OCI-LY7 (cell line): Measurements from ENCODE around the gene RPL18. TPM values are rescaled to one million over a fixed set of nuclear protein-coding genes. Genes with fewer than 3 reads are reported as not detected.

Source experiments
- BruUV-seq: library from RNA; stranded (reverse); fragments of 400-500 nt; replicated peaks from 2 replicates; lab custom pipeline; 2021; lab: Mats Ljungman, UMichigan
- CTCF ChIA-PET: fragments of 300-600 bp; sonication (Branson Sonifier 250); formaldehyde crosslinking; loops from one replicate; lab custom pipeline; 2022; ENCODE audit warnings: antibody characterized with exemption; ENCODE audit not compliant: unreplicated experiment; lab: Charles Lee
- POLR2A ChIA-PET: fragments of 300-600 bp; sonication (Branson Sonifier 250); formaldehyde crosslinking; loops from one replicate; lab custom pipeline; 2022; ENCODE audit warnings: antibody characterized with exemption; lab: Charles Lee
- DNase-seq: peaks from one replicate; pipeline ENCODE4 v3.0.0-alpha.2; 2015; ENCODE audit warnings: low spot score
- H2AFZ ChIP-seq: fragments of 200-600 bp; sonication (generic), shearing (Covaris generic); 2 replicates; pipeline ENCODE4 v1.6.1; 2014; ENCODE audit warnings: mild to moderate bottlenecking, antibody characterized with exemption, low read length, moderate library complexity
- H3K27ac ChIP-seq: fragments of 200-600 bp; sonication (generic); 2 replicates; pipeline ENCODE4 v1.5.1; 2014; ENCODE audit warnings: mixed run types, low read depth, mild to moderate bottlenecking, moderate library complexity, low read length, inconsistent platforms; ENCODE audit not compliant: poor library complexity, severe bottlenecking
- H3K36me3 ChIP-seq: fragments of 200-600 bp; sonication (generic); 2 replicates; pipeline ENCODE4 v1.6.1; 2014; ENCODE audit warnings: mild to moderate bottlenecking, antibody characterized with exemption, low read length, moderate library complexity, mixed read lengths; ENCODE audit not compliant: insufficient read depth
- H3K4me1 ChIP-seq: fragments of 200-600 bp; sonication (generic); 2 replicates; pipeline ENCODE4 v1.5.1; 2014; ENCODE audit warnings: mild to moderate bottlenecking, low read length; ENCODE audit not compliant: insufficient read depth, poor library complexity, severe bottlenecking
- H3K4me2 ChIP-seq: fragments of 200-600 bp; sonication (generic); 2 replicates; pipeline ENCODE4 v1.6.1; 2014; ENCODE audit warnings: mild to moderate bottlenecking, low read length
- H3K4me3 ChIP-seq: fragments of 200-600 bp; sonication (generic); 2 replicates; pipeline ENCODE4 v1.5.1; 2014; ENCODE audit warnings: mild to moderate bottlenecking, low read depth, low read length; ENCODE audit not compliant: poor library complexity, severe bottlenecking
- H3K79me2 ChIP-seq: fragments of 200-600 bp; sonication (generic); 2 replicates; pipeline ENCODE4 v1.6.1; 2016; ENCODE audit warnings: low read depth, mild to moderate bottlenecking, low read length, moderate library complexity, mixed read lengths; ENCODE audit not compliant: insufficient read depth
- H3K9me2 ChIP-seq: fragments of 200-600 bp; sonication (generic); 2 replicates; pipeline ENCODE4 v1.6.1; 2016; ENCODE audit warnings: mild to moderate bottlenecking, low read length, mixed read lengths; ENCODE audit not compliant: insufficient read depth
- H3K9me3 ChIP-seq: fragments of 200-600 bp; sonication (generic); 2 replicates; pipeline ENCODE4 v1.6.1; 2014; ENCODE audit warnings: mild to moderate bottlenecking, mixed run types, low read length, mixed read lengths
- H4K20me1 ChIP-seq: fragments of 200-600 bp; sonication (generic); 2 replicates; pipeline ENCODE4 v1.6.1; 2014; ENCODE audit warnings: mild to moderate bottlenecking, antibody characterized with exemption, low read length, moderate library complexity, mixed read lengths; ENCODE audit not compliant: insufficient read depth
- EZH2phosphoT487 ChIP-seq: fragments of 200-600 bp; sonication (generic); IDR thresholded peaks from 2 replicates; pipeline ENCODE4 v1.6.1; 2018; ENCODE audit warnings: low read depth, borderline replicate concordance, mild to moderate bottlenecking, mixed run types, antibody characterized with exemption, low read length, moderate library complexity, mixed read lengths
- intact Hi-C: fragments of 100-400 bp; cut with micrococcal nuclease; formaldehyde crosslinking; loops from one replicate; pipeline ENCODE4 v1.10.0; 2022; ENCODE audit not compliant: unreplicated experiment
- total RNA-seq, 2 experiments: library from RNA; depleted of rRNA in 1 of 2; stranded (reverse); fragments of >200 nt in 1 of 2; shearing (Covaris generic) in 1 of 2; gene quantifications; 2 replicates each; pipeline ENCODE4 v1.2.3, GENCODE V29; 2014 to 2022
- TF ChIP-seq, protein P1 (sequence below): fragments of 200-600 bp; sonication (generic); conservative IDR thresholded peaks from 2 replicates; pipeline ENCODE4 v1.5.1; 2014; ENCODE audit warnings: mild to moderate bottlenecking, antibody characterized with exemption, low read length, moderate library complexity, mixed read lengths

RPL18 gene
- total RNA-seq, 2 experiments from 2014 or later, result 1,333 to 5,064 TPM

DNA sequence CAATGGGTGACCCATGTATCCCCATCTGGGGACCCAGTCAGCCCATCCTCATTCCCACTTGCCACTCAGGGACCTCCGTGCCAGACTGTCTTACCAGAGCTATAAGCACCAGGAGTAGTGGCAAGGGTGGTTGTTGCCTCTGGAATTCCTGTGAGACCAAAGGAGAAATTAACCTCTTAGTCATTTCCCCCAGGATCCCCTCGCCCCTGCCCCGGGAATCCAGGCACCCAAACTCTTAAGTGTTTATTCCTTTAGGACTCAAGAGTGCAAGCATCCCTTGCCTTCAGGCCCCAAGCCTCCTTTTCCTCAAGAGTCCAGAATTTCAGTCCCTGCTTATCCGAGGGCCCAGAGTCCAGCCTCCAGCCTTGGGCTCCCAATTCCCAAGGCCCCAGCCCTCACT is 44.7 kb upstream of the RPL18 start:
- Histone ChIP-seq H2AFZ (no peak overlapping the region), H3K79me2 (no peaks in the 10 kb centered on the region), H3K36me3 (no peaks in the 10 kb centered on the region), H3K4me2 (no peak overlapping the region), H4K20me1 (no peaks in the 10 kb centered on the region), H3K9me2 (no peaks in the 10 kb centered on the region), H3K9me3 (no peaks in the 10 kb centered on the region), H3K27ac (no peak overlapping the region), H3K4me1 (peaks cover 11% of the 10 kb centered on the region), H3K4me3 (no peak overlapping the region)
- DNase-seq, result no peak
- intact Hi-C loops, result no loop called here
- BruUV-seq, result no TSS peak
- TF ChIP-seq, protein P1, sequence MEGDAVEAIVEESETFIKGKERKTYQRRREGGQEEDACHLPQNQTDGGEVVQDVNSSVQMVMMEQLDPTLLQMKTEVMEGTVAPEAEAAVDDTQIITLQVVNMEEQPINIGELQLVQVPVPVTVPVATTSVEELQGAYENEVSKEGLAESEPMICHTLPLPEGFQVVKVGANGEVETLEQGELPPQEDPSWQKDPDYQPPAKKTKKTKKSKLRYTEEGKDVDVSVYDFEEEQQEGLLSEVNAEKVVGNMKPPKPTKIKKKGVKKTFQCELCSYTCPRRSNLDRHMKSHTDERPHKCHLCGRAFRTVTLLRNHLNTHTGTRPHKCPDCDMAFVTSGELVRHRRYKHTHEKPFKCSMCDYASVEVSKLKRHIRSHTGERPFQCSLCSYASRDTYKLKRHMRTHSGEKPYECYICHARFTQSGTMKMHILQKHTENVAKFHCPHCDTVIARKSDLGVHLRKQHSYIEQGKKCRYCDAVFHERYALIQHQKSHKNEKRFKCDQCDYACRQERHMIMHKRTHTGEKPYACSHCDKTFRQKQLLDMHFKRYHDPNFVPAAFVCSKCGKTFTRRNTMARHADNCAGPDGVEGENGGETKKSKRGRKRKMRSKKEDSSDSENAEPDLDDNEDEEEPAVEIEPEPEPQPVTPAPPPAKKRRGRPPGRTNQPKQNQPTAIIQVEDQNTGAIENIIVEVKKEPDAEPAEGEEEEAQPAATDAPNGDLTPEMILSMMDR, result no peak
- no peak for TF ChIP-seq EZH2phosphoT487
- POLR2A ChIA-PET, result no interaction called here
- CTCF ChIA-PET, result no interaction called here

GRCh38 chr19:48661711-48662090 is 42.7 kb upstream of the RPL18 start:
- Histone ChIP-seq H3K4me2 (no peak overlapping the region), H3K4me3 (no peak overlapping the region), H2AFZ (peak overlapping the region; percentile 90; the same call in 1 of the 2 replicates), H3K27ac (no peak overlapping the region), H3K36me3 (no peaks in the 10 kb centered on the region), H3K9me3 (no peaks in the 10 kb centered on the region), H3K9me2 (no peaks in the 10 kb centered on the region), H4K20me1 (no peaks in the 10 kb centered on the region), H3K4me1 (peaks cover 11% of the 10 kb centered on the region), H3K79me2 (no peaks in the 10 kb centered on the region)
- ChIA-PET POLR2A (no interaction called here), CTCF (no interaction called here)
- intact Hi-C loops, result no loop called here
- no TSS peak for BruUV-seq
- no peak for DNase-seq
- TF ChIP-seq, protein P1, result no peak
- no peak for TF ChIP-seq EZH2phosphoT487

DNA sequence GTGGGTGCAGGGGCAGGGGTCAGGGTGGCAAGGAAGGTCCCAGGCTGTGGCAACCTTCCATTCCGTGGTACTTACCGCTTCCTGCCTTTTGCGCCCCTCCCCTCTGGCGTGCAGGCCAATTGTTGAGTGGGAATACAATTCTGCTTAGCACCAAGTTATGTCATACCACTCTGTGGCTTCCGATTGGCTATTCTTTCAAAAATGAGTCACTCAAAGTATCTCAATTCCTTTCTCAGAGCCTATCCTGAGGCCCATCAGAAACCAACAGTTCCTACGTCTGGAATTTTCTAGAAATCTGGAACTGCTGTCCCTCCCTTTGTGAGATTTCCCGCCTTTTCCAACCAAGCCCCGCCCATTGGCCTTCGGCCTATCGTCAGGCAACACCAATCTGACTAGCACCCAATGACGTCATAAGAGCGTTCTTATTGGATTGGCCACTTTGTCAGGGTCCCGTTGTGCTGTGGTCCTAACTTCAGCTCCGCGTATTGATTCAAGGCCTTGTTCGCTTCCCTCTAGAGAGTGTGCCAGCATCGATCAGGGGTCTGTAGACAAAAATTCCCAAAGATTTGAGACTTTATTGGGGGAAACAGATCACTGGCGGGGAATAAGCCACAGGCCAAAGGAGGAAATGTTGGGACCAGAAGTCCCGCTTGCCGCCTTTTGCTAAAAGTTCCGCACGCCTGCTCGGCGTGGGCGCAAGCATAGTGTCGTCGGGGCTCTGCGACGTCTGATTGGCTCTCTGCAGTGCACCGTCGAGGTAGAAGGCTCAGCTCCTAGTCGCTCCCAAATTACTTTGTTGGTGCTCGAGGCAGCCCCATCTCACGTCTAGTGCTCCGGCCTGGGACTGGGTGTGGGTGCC is 42.1 kb upstream of the RPL18 start:
- H3K4me2 ChIP-seq, result peak overlapping the region; percentile 46

More for the DNA sequence above, 42.1 kb upstream of the RPL18 start:
- H3K4me1 ChIP-seq, result peaks cover 11% of the 10 kb centered on the region
- TF ChIP-seq, protein P1, result no peak
- TF ChIP-seq EZH2phosphoT487, result no peak
- no TSS peak for BruUV-seq
- peak overlapping the region; percentile 57 for H3K27ac ChIP-seq
- peak overlapping the region; percentile 27 for H3K4me3 ChIP-seq
- peak overlapping the region; percentile 90 for H2AFZ ChIP-seq
- no peaks in the 10 kb centered on the region for H3K79me2 ChIP-seq
- peak; percentile 99 for DNase-seq
- CTCF ChIA-PET, result no interaction called here
- POLR2A ChIA-PET, result no interaction called here
- H3K9me2 ChIP-seq, result no peaks in the 10 kb centered on the region
- H3K36me3 ChIP-seq, result no peaks in the 10 kb centered on the region
- no peaks in the 10 kb centered on the region for H4K20me1 ChIP-seq
- no peaks in the 10 kb centered on the region for H3K9me3 ChIP-seq
- intact Hi-C loops, result no loop called here
